Measurements from ENCODE around the gene UBE2E2.

UBE2E2 gene

DNA sequence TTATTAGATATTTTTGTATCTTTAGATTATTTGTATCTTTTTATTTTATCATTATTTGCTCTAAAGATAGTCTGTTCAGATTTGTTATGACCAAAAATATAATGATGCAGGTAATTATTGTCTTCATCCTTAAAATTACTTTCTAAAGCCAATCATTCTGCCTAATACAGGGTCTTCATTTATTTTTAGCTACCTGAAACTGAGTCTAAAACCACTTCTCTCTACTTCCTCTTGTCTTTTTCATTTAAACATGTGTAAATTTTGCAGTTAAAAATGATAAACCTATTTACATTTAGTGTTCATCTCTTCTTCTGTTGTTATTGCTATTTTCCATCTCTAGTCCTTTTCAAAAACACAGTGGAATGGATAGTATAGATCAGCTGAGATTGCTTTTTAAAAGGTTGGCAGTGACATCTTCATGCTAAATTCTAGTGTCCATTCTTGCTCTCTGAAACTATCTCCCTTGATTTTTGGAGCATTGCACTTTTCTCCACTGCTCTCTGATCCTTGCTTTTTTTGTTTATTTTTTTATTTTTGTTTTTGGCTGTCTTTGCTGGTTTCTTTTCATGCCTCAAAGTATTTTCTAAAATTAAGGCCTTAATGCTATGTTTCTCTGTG is 91.8 kb downstream of the UBE2E2 start:
- H3K9me3 ChIP-seq (ENCODE audit: insufficient read depth, low read length, severe bottlenecking), result no peaks in the 10 kb centered on the region
- no peaks in the 10 kb centered on the region for H3K4me1 ChIP-seq (ENCODE audit: insufficient read depth, low read length)
- H3K79me2 ChIP-seq (ENCODE audit: insufficient read depth, low read length), result no peaks in the 10 kb centered on the region
- H3K9ac ChIP-seq (ENCODE audit: low read depth, low read length), result no peak overlapping the region
- H2AFZ ChIP-seq (ENCODE audit: low read depth, low read length), result no peak overlapping the region
- no peak for ATAC-seq (ENCODE audit: insufficient read depth, low read depth)
- H3K4me3 ChIP-seq (ENCODE audit: low read depth in 1 of 2, low read length in 2 of 2), result no peak overlapping the region
- H3K36me3 ChIP-seq (ENCODE audit: insufficient read depth, low read length), result no peaks in the 10 kb centered on the region
- no peak overlapping the region for H3K27ac ChIP-seq (ENCODE audit: low read length)
- H3K27me3 ChIP-seq (ENCODE audit: insufficient read depth, low read length, poor library complexity), result no peaks in the 10 kb centered on the region
- TF ChIP-seq CTCF (IDR thresholded peaks at IDR 0.05; ENCODE audit: borderline replicate concordance, extremely low read depth, low read length, poor library complexity, severe bottlenecking) (no peak), EZH2 (IDR thresholded peaks at IDR 0.05; ENCODE audit: borderline replicate concordance, low read depth, low read length, severe bottlenecking) (no peak)
- no peak for DNase-seq
- no peaks in the 10 kb centered on the region for H4K20me1 ChIP-seq (ENCODE audit: insufficient read depth, low read length)
- no peak overlapping the region for H3K4me2 ChIP-seq (ENCODE audit: insufficient read depth, low read length)

DNA sequence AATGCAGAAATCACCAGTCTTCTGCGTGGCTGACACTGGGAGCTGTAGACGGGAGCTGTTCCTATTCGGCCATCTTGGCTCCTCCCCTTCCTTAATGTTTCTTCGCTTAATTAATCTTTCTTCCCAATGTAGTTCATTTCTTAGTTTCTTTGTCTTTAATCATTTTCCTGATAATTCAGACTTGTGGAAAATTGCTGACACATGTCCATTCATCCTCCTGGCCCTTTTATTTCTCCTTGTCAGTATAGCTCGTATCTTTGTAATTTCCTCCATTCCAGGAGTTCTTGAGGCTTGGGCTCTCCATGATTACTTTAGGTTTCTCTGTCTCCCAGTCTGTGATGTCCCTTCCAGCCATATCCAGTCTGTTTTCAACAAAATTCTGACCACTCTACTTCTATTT is 98.7 kb downstream of the UBE2E2 start:
- H3K4me2 ChIP-seq (ENCODE audit: insufficient read depth, low read length), result no peak overlapping the region
- H3K79me2 ChIP-seq (ENCODE audit: insufficient read depth, low read length), result no peaks in the 10 kb centered on the region
- no peak overlapping the region for H3K9ac ChIP-seq (ENCODE audit: low read depth, low read length)
- H3K9me3 ChIP-seq (ENCODE audit: insufficient read depth, low read length, severe bottlenecking), result no peaks in the 10 kb centered on the region
- no peak overlapping the region for H3K4me3 ChIP-seq (ENCODE audit: low read depth in 1 of 2, low read length in 2 of 2)
- no peaks in the 10 kb centered on the region for H4K20me1 ChIP-seq (ENCODE audit: insufficient read depth, low read length)
- ATAC-seq (ENCODE audit: insufficient read depth, low read depth), result no peak
- no peaks in the 10 kb centered on the region for H3K36me3 ChIP-seq (ENCODE audit: insufficient read depth, low read length)
- no peak overlapping the region for H2AFZ ChIP-seq (ENCODE audit: low read depth, low read length)
- no peaks in the 10 kb centered on the region for H3K27me3 ChIP-seq (ENCODE audit: insufficient read depth, low read length, poor library complexity)
- DNase-seq, result no peak
- H3K27ac ChIP-seq (ENCODE audit: low read length), result no peak overlapping the region
- TF ChIP-seq EZH2 (IDR thresholded peaks at IDR 0.05; ENCODE audit: borderline replicate concordance, low read depth, low read length, severe bottlenecking), result no peak
- TF ChIP-seq CTCF (IDR thresholded peaks at IDR 0.05; ENCODE audit: borderline replicate concordance, extremely low read depth, low read length, poor library complexity, severe bottlenecking), result no peak
- H3K4me1 ChIP-seq (ENCODE audit: insufficient read depth, low read length), result no peaks in the 10 kb centered on the region

- DNase-seq, result no peak
- H4K20me1 ChIP-seq (ENCODE audit: insufficient read depth, low read length), result no peaks in the 10 kb centered on the region
Observed at GRCh38 chr3:23302271-23302670, 99.1 kb downstream of the UBE2E2 start.

More at GRCh38 chr3:23302271-23302670, 99.1 kb downstream of the UBE2E2 start:
- Histone ChIP-seq H3K4me3 (ENCODE audit: low read depth in 1 of 2, low read length in 2 of 2) (no peak overlapping the region), H3K36me3 (ENCODE audit: insufficient read depth, low read length) (no peaks in the 10 kb centered on the region), H3K27me3 (ENCODE audit: insufficient read depth, low read length, poor library complexity) (no peaks in the 10 kb centered on the region), H2AFZ (ENCODE audit: low read depth, low read length) (no peak overlapping the region), H3K9ac (ENCODE audit: low read depth, low read length) (no peak overlapping the region), H3K4me1 (ENCODE audit: insufficient read depth, low read length) (no peaks in the 10 kb centered on the region), H3K27ac (ENCODE audit: low read length) (no peak overlapping the region), H3K79me2 (ENCODE audit: insufficient read depth, low read length) (no peaks in the 10 kb centered on the region), H3K9me3 (ENCODE audit: insufficient read depth, low read length, severe bottlenecking) (no peaks in the 10 kb centered on the region), H3K4me2 (ENCODE audit: insufficient read depth, low read length) (no peak overlapping the region)
- ATAC-seq (ENCODE audit: insufficient read depth, low read depth), result no peak
- TF ChIP-seq EZH2 (IDR thresholded peaks at IDR 0.05; ENCODE audit: borderline replicate concordance, low read depth, low read length, severe bottlenecking) (no peak), CTCF (IDR thresholded peaks at IDR 0.05; ENCODE audit: borderline replicate concordance, extremely low read depth, low read length, poor library complexity, severe bottlenecking) (no peak)
